CD14-positive monocyte (primary cell): Measurements from ENCODE around the gene CWF19L1. TPM values are rescaled to one million over a fixed set of nuclear protein-coding genes. Genes with fewer than 3 reads are reported as not detected.
A peak's percentile ranks its signal among the peaks of the same experiment; 100 is the strongest.

Source experiments
- DNase-seq, 3 donors: peaks; one replicate each; pipeline ENCODE4 v3.0.0-alpha.2; 2011 to 2022
- H2AFZ ChIP-seq: 2 replicates; pipeline ENCODE4 v1.6.0; 2012; ENCODE audit warnings: mild to moderate bottlenecking, low read depth, low read length, inconsistent platforms; ENCODE audit not compliant: insufficient read depth, poor library complexity, severe bottlenecking
- H3K27ac ChIP-seq, 2 donors: 1 replicate in 1 of 2; 2 replicates in 1 of 2; pipeline ENCODE4 v1.5.1; 2012 to 2013; ENCODE audit warnings: low read length in 2 of 2, control low read depth in 1 of 2, inconsistent platforms in 1 of 2, low read depth in 1 of 2, mild to moderate bottlenecking in 1 of 2
- H3K27me3 ChIP-seq, 2 donors: one replicate each; pipeline versions ENCODE4 v1.6.0 to v1.6.1; 2011 to 2013; ENCODE audit warnings: low read length in 2 of 2; ENCODE audit not compliant: control insufficient read depth in 2 of 2, insufficient read depth in 2 of 2
- H3K36me3 ChIP-seq, 2 donors: replicated peaks in 1 of 2; 1 replicate in 1 of 2; 2 replicates in 1 of 2; pipeline versions ENCODE4 v1.5.1 to v1.6.1; 2012 to 2013; ENCODE audit warnings: low read length in 2 of 2, control low read depth in 1 of 2, inconsistent platforms in 1 of 2, mild to moderate bottlenecking in 1 of 2; ENCODE audit not compliant: insufficient read depth in 2 of 2, control insufficient read depth in 1 of 2
- H3K4me1 ChIP-seq, 2 donors: 1 replicate in 1 of 2; 2 replicates in 1 of 2; pipeline versions ENCODE4 v1.5.1 to v1.6.1; 2012 to 2013; ENCODE audit warnings: low read length in 2 of 2, control low read depth in 1 of 2, inconsistent platforms in 1 of 2, mild to moderate bottlenecking in 1 of 2, moderate library complexity in 1 of 2; ENCODE audit not compliant: insufficient read depth in 2 of 2, control insufficient read depth in 1 of 2
- H3K4me2 ChIP-seq: replicated peaks from 2 replicates; pipeline ENCODE3; 2012; ENCODE audit warnings: low read length, moderate library complexity, mild to moderate bottlenecking; ENCODE audit not compliant: poor library complexity, severe bottlenecking; ENCODE audit errors: extremely low read depth
- H3K4me3 ChIP-seq, 3 experiments: fragments of 200-600 bp in 1 of 3; sonication (generic) in 1 of 3; replicated peaks in 1 of 3; 1 replicate in 2 of 3; 2 replicates in 1 of 3; pipeline ENCODE4 v1.5.1; 2011 to 2013; ENCODE audit warnings: low read length in 3 of 3, mild to moderate bottlenecking in 3 of 3, control low read depth in 2 of 3, low read depth in 2 of 3, inconsistent platforms in 1 of 3, moderate library complexity in 1 of 3
- H3K79me2 ChIP-seq: 2 replicates; pipeline ENCODE4 v1.6.0; 2012; ENCODE audit warnings: mild to moderate bottlenecking, control low read depth, inconsistent platforms, low read length, moderate library complexity; ENCODE audit not compliant: insufficient read depth
- H3K9ac ChIP-seq: 2 replicates; pipeline ENCODE4 v1.6.0; 2017; ENCODE audit warnings: low read length, mild to moderate bottlenecking; ENCODE audit not compliant: insufficient read depth, poor library complexity, severe bottlenecking
- H3K9me3 ChIP-seq, 2 donors: replicated peaks in 1 of 2; 1 replicate in 1 of 2; 2 replicates in 1 of 2; pipeline versions ENCODE4 v1.5.1 to v1.6.1; 2012 to 2013; ENCODE audit warnings: low read length in 2 of 2, control low read depth in 1 of 2; ENCODE audit not compliant: control insufficient read depth in 1 of 2, insufficient read depth in 1 of 2
- H4K20me1 ChIP-seq: 2 replicates; pipeline ENCODE4 v1.6.0; 2012; ENCODE audit warnings: mild to moderate bottlenecking, low read length, control low read depth, moderate library complexity; ENCODE audit not compliant: insufficient read depth
- H3K27ac Mint-ChIP-seq, 7 donors: one replicate each; pipeline ENCODE4 v1.8.0; 2020; ENCODE audit warnings: mild to moderate bottlenecking in 7 of 7, mixed read lengths in 7 of 7, moderate library complexity in 6 of 7, inconsistent platforms in 2 of 7
- H3K27me3 Mint-ChIP-seq, 3 donors: one replicate each; pipeline ENCODE4 v1.8.0; 2021 to 2022; ENCODE audit warnings: low read depth in 3 of 3, mild to moderate bottlenecking in 3 of 3, mixed read lengths in 3 of 3, moderate library complexity in 3 of 3, inconsistent platforms in 1 of 3
- H3K36me3 Mint-ChIP-seq, 2 donors: one replicate each; pipeline ENCODE4 v1.8.0; 2020; ENCODE audit warnings: mixed read lengths in 2 of 2, inconsistent platforms in 1 of 2, mild to moderate bottlenecking in 1 of 2
- H3K4me1 Mint-ChIP-seq: one replicate; pipeline ENCODE4 v1.8.0; 2020; ENCODE audit warnings: mild to moderate bottlenecking, mixed read lengths
- H3K4me3 Mint-ChIP-seq, 2 donors: one replicate each; pipeline ENCODE4 v1.8.0; 2020; ENCODE audit warnings: mild to moderate bottlenecking in 2 of 2, mixed read lengths in 2 of 2, moderate library complexity in 1 of 2
- H3K9me3 Mint-ChIP-seq, 7 donors: one replicate each; pipeline ENCODE4 v1.8.0; 2020 to 2022; ENCODE audit warnings: mixed read lengths in 7 of 7, mild to moderate bottlenecking in 6 of 7, moderate library complexity in 6 of 7, inconsistent platforms in 2 of 7
- CTCF ChIP-seq: fragments of 200-600 bp; IDR thresholded peaks from one replicate; pipeline ENCODE4 v1.8.0; 2022; ENCODE audit warnings: antibody characterized with exemption, mild to moderate bottlenecking
- WGBS: methylation state at CpG from one replicate; pipeline ENCODE4 v1.1.5; 2013; ENCODE audit warnings: missing lambda C conversion rate; ENCODE audit not compliant: insufficient coverage; 5-methylcytosine and 5-hydroxymethylcytosine counted together
- intact Hi-C, 2 donors: fragments of 100-400 bp; cut with micrococcal nuclease; formaldehyde crosslinking; loops; one replicate each; pipeline versions ENCODE4 v1.15.0 to v1.15.1; 2023
- polyA plus RNA-seq, 3 donors: library from polyadenylated mRNA; depleted of rRNA in 1 of 3; unstranded in 2 of 3; stranded (reverse) in 1 of 3; fragments of 300-500 nt in 2 of 3; fragments of >200 nt in 1 of 3; fragmentation: Illumina TruSeq in 2 of 3; gene quantifications; 1 replicate in 2 of 3; 2 replicates in 1 of 3; pipeline ENCODE4 v1.2.3, GENCODE V29; 2012 to 2021

CWF19L1 gene
- polyA plus RNA-seq, 3 donors: 19.9 to 29.3 (median 22.2) TPM

GRCh38 chr10:100184426-100184825, 83.0 kb downstream of the CWF19L1 start:
- Mint-ChIP-seq H3K4me1 (peaks cover 73% of the 10 kb centered on the region), H3K9me3 (no peaks in the 10 kb centered on the region), H3K36me3 (peaks cover 19 to 20% of the 10 kb centered on the region in 2 donors), H3K4me3 (peak overlapping the region; percentile 90 to 99), H3K27ac (peak overlapping the region; percentile 96 to 99 (median 98)), H3K27me3 (no peaks in the 10 kb centered on the region)
- no peak for TF ChIP-seq CTCF
- Histone ChIP-seq H3K4me2 (peak overlapping the region; percentile 93), H3K4me3 (peak overlapping the region; percentile 81 to 99 (median 91)), H3K36me3 (peaks cover 2 to 22% of the 10 kb centered on the region in 2 donors), H3K79me2 (peaks cover 89% of the 10 kb centered on the region), H3K27me3 (no peaks in the 10 kb centered on the region), H2AFZ (no peak overlapping the region), H4K20me1 (no peaks in the 10 kb centered on the region), H3K27ac (peak overlapping the region; percentile 97 to 98), H3K9ac (peak overlapping the region; percentile 97), H3K4me1 (peaks cover 53 to 64% of the 10 kb centered on the region in 2 donors), H3K9me3 (no peaks in the 10 kb centered on the region)
- intact Hi-C loops: loop anchor here (10.0 kb wide), 2 partner anchors 80 to 100 kb away; partner anchors contain the start of genes BLOC1S2 (in 1 of the 2) and CWF19L1 (in 1 of the 2)
- peak in 1 of 3 donors; percentile 21 for DNase-seq
- WGBS: no CpG with 5 or more reads among the region's 1 CpG

GRCh38 chr10:100183481-100183880, 84.0 kb downstream of the CWF19L1 start:
- intact Hi-C loops: loop anchor here (10.0 kb wide), 2 partner anchors 81 to 101 kb away; partner anchors contain the start of genes BLOC1S2 (in 1 of the 2) and CWF19L1 (in 1 of the 2)
- no peak for TF ChIP-seq CTCF
- H3K36me3 Mint-ChIP-seq: peaks cover 13 to 20% of the 10 kb centered on the region in 2 donors
- H3K9me3 Mint-ChIP-seq: no peaks in the 10 kb centered on the region
- H3K9me3 ChIP-seq: no peaks in the 10 kb centered on the region
- H3K4me1 ChIP-seq: peaks cover 53 to 68% of the 10 kb centered on the region in 2 donors
- no peaks in the 10 kb centered on the region for H4K20me1 ChIP-seq
- no peak overlapping the region for H2AFZ ChIP-seq
- peaks cover 2 to 22% of the 10 kb centered on the region in 2 donors for H3K36me3 ChIP-seq
- no peaks in the 10 kb centered on the region for H3K27me3 ChIP-seq
- no CpG with 5 or more reads among the region's 3 CpGs for WGBS
- peaks cover 76% of the 10 kb centered on the region for H3K4me1 Mint-ChIP-seq
- peak overlapping the region; percentile 96 to 99 (median 98) for H3K27ac Mint-ChIP-seq
- H3K4me3 ChIP-seq: peak overlapping the region in 1 of 3 experiments; percentile 81
- H3K9ac ChIP-seq: peak overlapping the region; percentile 44
- H3K27ac ChIP-seq: peak overlapping the region in 1 of 2 donors; percentile 98
- no peaks in the 10 kb centered on the region for H3K27me3 Mint-ChIP-seq
- H3K79me2 ChIP-seq: peaks cover 89% of the 10 kb centered on the region
- peak; percentile 67 to 91 (median 85) for DNase-seq
- peak overlapping the region; percentile 17 to 84 for H3K4me3 Mint-ChIP-seq
- peak overlapping the region; percentile 93 for H3K4me2 ChIP-seq
